HUDEP-2 (cell line): ENCODE measurements around the gene KNTC1.
"Not testable (repeated sequence)": the region's sequence is repeated elsewhere in the genome, so short reads cannot be mapped to it uniquely, and the experiment has no call there.

ENCODE experiments used
- DNase-seq, 76 experiments: peaks; one replicate each; lab custom pipeline; 2025; ENCODE audit not compliant: unreplicated experiment in 76 of 76; lab: John Stamatoyannopoulos, UW

Gene KNTC1

GRCh38 chr12:122503783-122504590 is 23.1 kb upstream of the KNTC1 start:
- DNase-seq, result no peak

GRCh38 chr12:122505419-122506051 is 21.5 kb upstream of the KNTC1 start:
- DNase-seq, result no peak

GRCh38 chr12:122506393-122506938 is 20.6 kb upstream of the KNTC1 start:
- no peak for DNase-seq

GRCh38 chr12:122508163-122508562 is 18.9 kb upstream of the KNTC1 start:
- no peak for DNase-seq

- not testable (repeated sequence) for DNase-seq
These were observed 14.0 kb upstream of the KNTC1 start for GRCh38 chr12:122513028-122513427.

GRCh38 chr12:122513660-122514059 is 13.4 kb upstream of the KNTC1 start:
- no peak for DNase-seq

GRCh38 chr12:122515275-122515674 is 11.8 kb upstream of the KNTC1 start:
- no peak for DNase-seq

GRCh38 chr12:122516544-122517361 is 10.3 kb upstream of the KNTC1 start:
- DNase-seq, result no peak

GRCh38 chr12:122517877-122518276 is 9.2 kb upstream of the KNTC1 start:
- DNase-seq, result peak in 48 of 76 experiments; percentile 2 to 79 (median 30)

GRCh38 chr12:122518908-122519307 is 8.1 kb upstream of the KNTC1 start:
- DNase-seq, result no peak

GRCh38 chr12:122519418-122519817 is 7.6 kb upstream of the KNTC1 start:
- DNase-seq, result no peak

- no peak for DNase-seq
These were observed 6.4 kb upstream of the KNTC1 start for GRCh38 chr12:122520676-122521075.

- no peak for DNase-seq
These were observed 3.8 kb upstream of the KNTC1 start for GRCh38 chr12:122523280-122523679.

- DNase-seq, result no peak
These were observed 3.0 kb upstream of the KNTC1 start for GRCh38 chr12:122523846-122524718.

GRCh38 chr12:122527478-122527944 is 462 bp downstream of the KNTC1 start:
- peak in 11 of 76 experiments; percentile 8 to 42 (median 18) for DNase-seq

GRCh38 chr12:122528582-122528981 is 1.5 kb downstream of the KNTC1 start:
- no peak for DNase-seq

GRCh38 chr12:122528992-122529391 is 1.9 kb downstream of the KNTC1 start:
- no peak for DNase-seq

- DNase-seq, result peak in 5 of 76 experiments; percentile 1 to 34 (median 6)
These were observed 6.8 kb downstream of the KNTC1 start for GRCh38 chr12:122533856-122534255.

- no peak for DNase-seq
These were observed 10.0 kb downstream of the KNTC1 start for GRCh38 chr12:122537021-122537420.

GRCh38 chr12:122538496-122538895 is 11.4 kb downstream of the KNTC1 start:
- no peak for DNase-seq
